WTC11 (cell line): Measurements from ENCODE around the gene DIP2A. TPM values are rescaled to one million over a fixed set of nuclear protein-coding genes. Genes with fewer than 3 reads are reported as not detected.

ENCODE experiments used
- ATAC-seq: fragments of 200-7000 bp; cut with Tn5 transposase; 2 replicates; pipeline ENCODE4 v1.10.0; 2021; ENCODE audit warnings: mild to moderate bottlenecking, moderate library complexity
- Bru-seq: library from RNA; stranded (reverse); fragments of 400-500 nt; gene quantifications from one replicate; lab custom pipeline; 2021; lab: Mats Ljungman, UMichigan
- CTCF ChIA-PET: fragments of 300-600 bp; sonication (Branson Sonifier 250); formaldehyde crosslinking; loops from one replicate; lab custom pipeline; 2021; ENCODE audit warnings: antibody characterized with exemption; lab: Charles Lee
- POLR2A ChIA-PET: fragments of 350-600 bp; sonication (Branson Sonifier 250); formaldehyde crosslinking; loops from one replicate; lab custom pipeline; 2021; ENCODE audit warnings: antibody characterized with exemption; lab: Charles Lee
- DNase-seq: peaks from one replicate; pipeline ENCODE4 v3.0.0; 2021; ENCODE audit warnings: low spot score
- H3K27ac Mint-ChIP-seq: 2 replicates; pipeline ENCODE4 v1.8.0; 2021; ENCODE audit warnings: mixed read lengths
- H3K27me3 Mint-ChIP-seq: 2 replicates; pipeline ENCODE4 v1.8.0; 2021; ENCODE audit warnings: low read depth, mild to moderate bottlenecking, moderate library complexity, mixed read lengths
- H3K36me3 Mint-ChIP-seq: 2 replicates; pipeline ENCODE4 v1.8.0; 2021; ENCODE audit warnings: mixed read lengths
- H3K4me1 Mint-ChIP-seq: 2 replicates; pipeline ENCODE4 v1.8.0; 2022; ENCODE audit warnings: mixed read lengths
- H3K4me3 Mint-ChIP-seq: 2 replicates; pipeline ENCODE4 v1.8.0; 2021; ENCODE audit warnings: mild to moderate bottlenecking, moderate library complexity, mixed read lengths
- H3K9me3 Mint-ChIP-seq: 2 replicates; pipeline ENCODE4 v1.8.0; 2021; ENCODE audit warnings: mixed read lengths
- GTF2I ChIP-seq: fragments of 250-450 bp; sonication (Bioruptor Pico); conservative IDR thresholded peaks from 2 replicates; pipeline ENCODE4 v1.4.0; 2021; ENCODE audit warnings: mild to moderate bottlenecking
- IRF1 ChIP-seq: sonication (generic); formaldehyde crosslinking; IDR thresholded peaks from 2 replicates; pipeline ENCODE4 v1.8.0; 2023; ENCODE audit warnings: missing genetic modification reagents
- MYBL2 ChIP-seq: sonication (generic); formaldehyde crosslinking; IDR thresholded peaks from 2 replicates; pipeline ENCODE4 v1.8.1; 2023; ENCODE audit warnings: mild to moderate bottlenecking, moderate library complexity, missing genetic modification reagents
- OVOL2 ChIP-seq: fragments of 250-450 bp; sonication (Bioruptor Pico); IDR thresholded peaks from 2 replicates; pipeline ENCODE4 v1.9.0; 2021; ENCODE audit warnings: mild to moderate bottlenecking, borderline replicate concordance
- PRDM15 ChIP-seq: sonication (generic); formaldehyde crosslinking; IDR thresholded peaks from 2 replicates; pipeline ENCODE4 v1.8.0; 2022; ENCODE audit warnings: missing genetic modification reagents
- PREB ChIP-seq: sonication (generic); formaldehyde crosslinking; IDR thresholded peaks from 2 replicates; pipeline ENCODE4 v1.8.1; 2022; ENCODE audit warnings: mild to moderate bottlenecking, missing genetic modification reagents, moderate library complexity, borderline replicate concordance
- RORB ChIP-seq: fragments of 250-450 bp; sonication (Bioruptor Pico); IDR thresholded peaks from 2 replicates; pipeline ENCODE4 v1.9.0; 2021; ENCODE audit warnings: mild to moderate bottlenecking
- TP53 ChIP-seq: sonication (generic); formaldehyde crosslinking; IDR thresholded peaks from 2 replicates; pipeline ENCODE4 v1.8.1; 2023; ENCODE audit warnings: mild to moderate bottlenecking, missing genetic modification reagents
- USF2 ChIP-seq: sonication (generic); formaldehyde crosslinking; IDR thresholded peaks from 2 replicates; pipeline ENCODE4 v1.8.1; 2023; ENCODE audit warnings: mild to moderate bottlenecking, missing genetic modification reagents, moderate library complexity
- ZNF263 ChIP-seq: sonication (generic); formaldehyde crosslinking; IDR thresholded peaks from 2 replicates; pipeline ENCODE4 v1.8.1; 2022; ENCODE audit warnings: low read depth, mild to moderate bottlenecking, moderate library complexity, missing genetic modification reagents
- ZNF425 ChIP-seq: fragments of 250-450 bp; sonication (Bioruptor Pico); conservative IDR thresholded peaks from 2 replicates; pipeline ENCODE4 v1.9.0; 2021; ENCODE audit warnings: mild to moderate bottlenecking
- ZNF671 ChIP-seq: fragments of 250-450 bp; sonication (Bioruptor Pico); IDR thresholded peaks from 2 replicates; pipeline ENCODE4 v1.8.0; 2021; ENCODE audit warnings: mild to moderate bottlenecking
- long read RNA-seq, 3 experiments: library from RNA in 1 of 3; library from capped mRNA in 1 of 3; library from polyadenylated mRNA in 1 of 3; unstranded in 2 of 3; stranded (forward) in 1 of 3; transcript quantifications; one replicate each; pipeline ENCODE4 v2.0.0, GENCODE V29; 2021
- total RNA-seq: library from RNA; stranded (reverse); gene quantifications from 3 replicates; pipeline ENCODE4 v1.2.3, GENCODE V29; 2021
- TF ChIP-seq, protein P1 (sequence below): sonication (generic); formaldehyde crosslinking; IDR thresholded peaks from 2 replicates; pipeline ENCODE4 v1.8.0; 2023; ENCODE audit warnings: mild to moderate bottlenecking, missing genetic modification reagents
- TF ChIP-seq, protein P2 (sequence below): fragments of 250-450 bp; sonication (Bioruptor Pico); IDR thresholded peaks from 2 replicates; pipeline ENCODE4 v2.1.2; 2022; ENCODE audit warnings: mild to moderate bottlenecking, moderate library complexity
- TF ChIP-seq, protein P3 (sequence below): sonication (generic); formaldehyde crosslinking; IDR thresholded peaks from 2 replicates; pipeline ENCODE4 v1.8.1; 2022; ENCODE audit warnings: mild to moderate bottlenecking, moderate library complexity, missing genetic modification reagents

DIP2A gene, protein sequence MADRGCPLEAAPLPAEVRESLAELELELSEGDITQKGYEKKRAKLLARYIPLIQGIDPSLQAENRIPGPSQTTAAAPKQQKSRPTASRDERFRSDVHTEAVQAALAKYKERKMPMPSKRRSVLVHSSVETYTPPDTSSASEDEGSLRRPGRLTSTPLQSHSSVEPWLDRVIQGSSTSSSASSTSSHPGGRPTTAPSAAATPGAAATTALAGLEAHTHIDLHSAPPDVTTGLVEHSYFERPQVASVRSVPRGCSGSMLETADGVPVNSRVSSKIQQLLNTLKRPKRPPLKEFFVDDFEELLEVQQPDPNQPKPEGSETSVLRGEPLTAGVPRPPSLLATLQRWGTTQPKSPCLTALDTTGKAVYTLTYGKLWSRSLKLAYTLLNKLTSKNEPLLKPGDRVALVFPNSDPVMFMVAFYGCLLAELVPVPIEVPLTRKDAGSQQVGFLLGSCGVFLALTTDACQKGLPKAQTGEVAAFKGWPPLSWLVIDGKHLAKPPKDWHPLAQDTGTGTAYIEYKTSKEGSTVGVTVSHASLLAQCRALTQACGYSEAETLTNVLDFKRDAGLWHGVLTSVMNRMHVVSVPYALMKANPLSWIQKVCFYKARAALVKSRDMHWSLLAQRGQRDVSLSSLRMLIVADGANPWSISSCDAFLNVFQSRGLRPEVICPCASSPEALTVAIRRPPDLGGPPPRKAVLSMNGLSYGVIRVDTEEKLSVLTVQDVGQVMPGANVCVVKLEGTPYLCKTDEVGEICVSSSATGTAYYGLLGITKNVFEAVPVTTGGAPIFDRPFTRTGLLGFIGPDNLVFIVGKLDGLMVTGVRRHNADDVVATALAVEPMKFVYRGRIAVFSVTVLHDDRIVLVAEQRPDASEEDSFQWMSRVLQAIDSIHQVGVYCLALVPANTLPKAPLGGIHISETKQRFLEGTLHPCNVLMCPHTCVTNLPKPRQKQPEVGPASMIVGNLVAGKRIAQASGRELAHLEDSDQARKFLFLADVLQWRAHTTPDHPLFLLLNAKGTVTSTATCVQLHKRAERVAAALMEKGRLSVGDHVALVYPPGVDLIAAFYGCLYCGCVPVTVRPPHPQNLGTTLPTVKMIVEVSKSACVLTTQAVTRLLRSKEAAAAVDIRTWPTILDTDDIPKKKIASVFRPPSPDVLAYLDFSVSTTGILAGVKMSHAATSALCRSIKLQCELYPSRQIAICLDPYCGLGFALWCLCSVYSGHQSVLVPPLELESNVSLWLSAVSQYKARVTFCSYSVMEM (N-terminal part only)
- total RNA-seq (36.7 to 39.4 TPM (median 38.8 TPM) in 3 replicates), Bru-seq, nascent RNA (percentile 64 among the genes with signal in this experiment)
- long read RNA-seq, experiment 1, full-length matches to known transcripts, result 13 of 60 reads
- long read RNA-seq, experiment 1, partial matches to known transcripts, result 25 of 60 reads
- long read RNA-seq, experiment 1, other reads (novel, unspliced or antisense), result 22 of 60 reads
- long read RNA-seq, experiment 2, partial matches to known transcripts, result 5 of 16 reads
- long read RNA-seq, experiment 2, other reads (novel, unspliced or antisense), result 10 of 16 reads
- long read RNA-seq, experiment 3, partial matches to known transcripts, result 0 of 1 reads
- long read RNA-seq, experiment 3, other reads (novel, unspliced or antisense), result 1 of 1 reads

- peak; percentile 96 for ATAC-seq
- POLR2A ChIA-PET, result interaction anchor here (0.5 to 1.6 kb wide), 3 partner anchors 10 to 177 kb away, joined by 3 to 5 read pairs (median 4); partner anchors contain the start of gene PRMT2
- H3K9me3 Mint-ChIP-seq, result no peaks in the 10 kb centered on the region
- peaks cover 19% of the 10 kb centered on the region for H3K36me3 Mint-ChIP-seq
- H3K27me3 Mint-ChIP-seq, result no peaks in the 10 kb centered on the region
- H3K4me3 Mint-ChIP-seq, result peak within 1 kb of the TSS; percentile 93
- CTCF ChIA-PET, result interaction anchor here (1.0 to 1.3 kb wide), 3 partner anchors 35 to 208 kb away, joined by 3 to 5 read pairs (median 4); no protein-coding TSS in a partner anchor
- peak within 1 kb of the TSS; percentile 94 for H3K27ac Mint-ChIP-seq
- DNase-seq, result peak; percentile 96
- H3K4me1 Mint-ChIP-seq, result peaks cover 18% of the 10 kb centered on the region
- TF ChIP-seq ZNF425 (CRISPR knock-in tag), result no peak
- TF ChIP-seq, protein P1, sequence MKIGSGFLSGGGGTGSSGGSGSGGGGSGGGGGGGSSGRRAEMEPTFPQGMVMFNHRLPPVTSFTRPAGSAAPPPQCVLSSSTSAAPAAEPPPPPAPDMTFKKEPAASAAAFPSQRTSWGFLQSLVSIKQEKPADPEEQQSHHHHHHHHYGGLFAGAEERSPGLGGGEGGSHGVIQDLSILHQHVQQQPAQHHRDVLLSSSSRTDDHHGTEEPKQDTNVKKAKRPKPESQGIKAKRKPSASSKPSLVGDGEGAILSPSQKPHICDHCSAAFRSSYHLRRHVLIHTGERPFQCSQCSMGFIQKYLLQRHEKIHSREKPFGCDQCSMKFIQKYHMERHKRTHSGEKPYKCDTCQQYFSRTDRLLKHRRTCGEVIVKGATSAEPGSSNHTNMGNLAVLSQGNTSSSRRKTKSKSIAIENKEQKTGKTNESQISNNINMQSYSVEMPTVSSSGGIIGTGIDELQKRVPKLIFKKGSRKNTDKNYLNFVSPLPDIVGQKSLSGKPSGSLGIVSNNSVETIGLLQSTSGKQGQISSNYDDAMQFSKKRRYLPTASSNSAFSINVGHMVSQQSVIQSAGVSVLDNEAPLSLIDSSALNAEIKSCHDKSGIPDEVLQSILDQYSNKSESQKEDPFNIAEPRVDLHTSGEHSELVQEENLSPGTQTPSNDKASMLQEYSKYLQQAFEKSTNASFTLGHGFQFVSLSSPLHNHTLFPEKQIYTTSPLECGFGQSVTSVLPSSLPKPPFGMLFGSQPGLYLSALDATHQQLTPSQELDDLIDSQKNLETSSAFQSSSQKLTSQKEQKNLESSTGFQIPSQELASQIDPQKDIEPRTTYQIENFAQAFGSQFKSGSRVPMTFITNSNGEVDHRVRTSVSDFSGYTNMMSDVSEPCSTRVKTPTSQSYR (CRISPR knock-in tag), result no peak
- no peak for TF ChIP-seq RORB (CRISPR knock-in tag)
- TF ChIP-seq USF2 (CRISPR knock-in tag), result no peak
- TF ChIP-seq, protein P2, sequence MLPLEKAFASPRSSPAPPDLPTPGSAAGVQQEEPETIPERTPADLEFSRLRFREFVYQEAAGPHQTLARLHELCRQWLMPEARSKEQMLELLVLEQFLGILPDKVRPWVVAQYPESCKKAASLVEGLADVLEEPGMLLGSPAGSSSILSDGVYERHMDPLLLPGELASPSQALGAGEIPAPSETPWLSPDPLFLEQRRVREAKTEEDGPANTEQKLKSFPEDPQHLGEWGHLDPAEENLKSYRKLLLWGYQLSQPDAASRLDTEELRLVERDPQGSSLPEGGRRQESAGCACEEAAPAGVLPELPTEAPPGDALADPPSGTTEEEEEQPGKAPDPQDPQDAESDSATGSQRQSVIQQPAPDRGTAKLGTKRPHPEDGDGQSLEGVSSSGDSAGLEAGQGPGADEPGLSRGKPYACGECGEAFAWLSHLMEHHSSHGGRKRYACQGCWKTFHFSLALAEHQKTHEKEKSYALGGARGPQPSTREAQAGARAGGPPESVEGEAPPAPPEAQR, result no peak
- no peak for TF ChIP-seq ZNF671 (CRISPR knock-in tag)
- no peak for TF ChIP-seq GTF2I (CRISPR knock-in tag)
- TF ChIP-seq PREB, result no peak
- TF ChIP-seq TP53 (CRISPR knock-in tag), result no peak
- no peak for TF ChIP-seq OVOL2 (CRISPR knock-in tag)
- no peak for TF ChIP-seq PRDM15 (CRISPR knock-in tag)
- peak; percentile 28; the same call in 1 of the 2 replicates for TF ChIP-seq ZNF263
- 0 out of 2 replicates have a peak, but pooled peaks have one; percentile 24 for TF ChIP-seq IRF1 (CRISPR knock-in tag)
- TF ChIP-seq, protein P3, sequence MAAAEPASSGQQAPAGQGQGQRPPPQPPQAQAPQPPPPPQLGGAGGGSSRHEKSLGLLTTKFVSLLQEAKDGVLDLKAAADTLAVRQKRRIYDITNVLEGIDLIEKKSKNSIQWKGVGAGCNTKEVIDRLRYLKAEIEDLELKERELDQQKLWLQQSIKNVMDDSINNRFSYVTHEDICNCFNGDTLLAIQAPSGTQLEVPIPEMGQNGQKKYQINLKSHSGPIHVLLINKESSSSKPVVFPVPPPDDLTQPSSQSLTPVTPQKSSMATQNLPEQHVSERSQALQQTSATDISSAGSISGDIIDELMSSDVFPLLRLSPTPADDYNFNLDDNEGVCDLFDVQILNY (CRISPR knock-in tag), result peak; percentile 72; the same call in 1 of the 2 replicates
- peak; percentile 72 for TF ChIP-seq MYBL2 (CRISPR knock-in tag)
Measured at GRCh38 chr21:46458315-46459023, at the start of gene DIP2A. Gene DIP2A (plus strand): TSS chr21:46458891. CDS start chr21:46459132, 241 bp downstream.
